AG09319 (cell line): ENCODE results near the gene TRIM62.

Experiments
- DNase-seq: peaks from one replicate; pipeline ENCODE4 v3.0.0-alpha.2; 2010; ENCODE audit warnings: low read depth; ENCODE audit errors: extremely low read depth
- CTCF ChIP-seq: IDR thresholded peaks from 2 replicates; pipeline ENCODE4 v1.5.1; 2011; ENCODE audit warnings: low read depth, mild to moderate bottlenecking, inconsistent platforms, low read length, moderate library complexity

Gene TRIM62

DNA sequence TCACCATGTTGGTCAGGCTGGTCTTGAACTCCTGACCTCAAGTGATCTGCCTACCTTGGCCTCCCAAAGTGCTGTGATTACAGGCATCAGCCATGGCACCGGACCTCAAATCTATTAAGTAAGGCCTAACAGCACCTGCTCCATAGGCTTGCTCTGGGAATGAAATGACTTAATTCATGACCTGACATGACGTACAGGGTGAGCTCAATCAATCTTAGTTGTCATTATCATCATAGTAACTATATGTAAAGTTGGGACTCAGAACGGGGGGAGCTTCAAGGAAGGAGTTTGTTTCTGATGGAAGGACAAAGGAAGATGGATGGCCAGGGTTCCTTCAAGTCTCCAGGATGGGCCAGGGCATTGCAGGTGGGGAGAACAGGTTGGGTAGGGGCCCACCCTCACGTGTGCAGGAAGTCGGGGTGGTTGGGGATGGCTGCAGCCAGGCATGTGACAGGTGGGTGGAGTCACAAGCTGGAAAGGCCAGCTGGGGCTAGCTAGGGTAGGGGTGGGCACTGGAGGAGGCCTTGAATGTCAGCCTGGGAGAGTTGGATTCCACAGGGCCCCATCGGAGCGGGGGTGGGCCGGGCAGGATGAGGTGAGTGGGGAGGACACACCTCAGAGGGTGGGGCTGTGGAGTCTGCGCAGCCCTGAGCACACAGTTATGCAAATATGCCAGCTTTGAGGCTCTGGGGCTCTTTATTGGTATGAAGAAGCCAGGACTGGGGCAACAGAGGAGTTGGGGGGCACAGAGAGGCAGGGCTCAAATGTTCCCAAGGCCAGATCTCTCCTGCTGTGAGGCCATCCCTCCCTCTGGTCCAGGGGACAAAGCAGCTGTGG, 9.6 kb downstream of the TRIM62 start:
- DNase-seq: no peak

DNA sequence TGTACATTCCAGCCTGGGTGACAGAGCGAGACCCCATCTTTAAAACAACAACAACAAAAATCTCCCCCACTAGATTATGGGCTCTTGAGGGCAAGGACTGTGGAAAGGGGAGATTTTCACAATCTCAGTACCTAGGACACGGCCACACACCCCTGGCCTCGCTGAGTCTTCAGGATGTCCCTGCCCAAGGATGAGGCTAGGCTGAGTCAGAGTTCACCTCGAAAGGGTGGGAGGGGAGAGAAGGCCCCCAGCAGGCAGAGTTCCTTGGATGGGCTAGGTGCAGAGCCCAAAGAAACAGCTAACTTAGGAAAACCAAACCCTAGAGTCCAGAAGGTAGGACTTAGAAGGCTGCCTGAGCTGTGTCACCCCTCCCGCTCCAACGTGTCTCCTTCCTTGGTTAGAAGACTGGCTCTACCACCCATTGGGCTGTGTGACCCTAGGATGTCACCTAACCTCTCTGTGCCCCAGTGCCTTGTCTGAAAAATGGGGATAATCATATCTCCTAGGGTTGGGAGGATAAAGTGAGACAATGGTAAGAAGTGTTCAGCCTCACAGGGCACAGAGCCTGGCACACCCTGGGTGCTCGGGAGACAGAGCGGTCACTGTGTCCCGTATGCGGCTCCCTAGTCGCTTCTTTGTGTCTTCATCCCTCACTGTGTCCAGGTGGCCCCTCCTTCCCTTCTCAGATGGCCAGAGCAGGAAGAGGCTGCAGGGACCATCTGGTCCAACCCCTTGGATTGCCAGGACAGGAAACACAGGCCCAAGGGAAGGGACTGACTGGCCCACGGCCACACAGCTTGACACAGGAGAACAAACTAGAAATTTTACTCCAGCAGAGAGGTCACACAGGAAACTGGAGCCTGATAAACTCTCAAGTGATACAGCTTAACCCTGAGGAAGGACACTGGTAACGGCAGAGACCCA, 11.2 kb downstream of the TRIM62 start:
- no peak for DNase-seq
- no peak for TF ChIP-seq CTCF

More for the DNA sequence above, 9.6 kb downstream of the TRIM62 start:
- no peak for TF ChIP-seq CTCF

DNA sequence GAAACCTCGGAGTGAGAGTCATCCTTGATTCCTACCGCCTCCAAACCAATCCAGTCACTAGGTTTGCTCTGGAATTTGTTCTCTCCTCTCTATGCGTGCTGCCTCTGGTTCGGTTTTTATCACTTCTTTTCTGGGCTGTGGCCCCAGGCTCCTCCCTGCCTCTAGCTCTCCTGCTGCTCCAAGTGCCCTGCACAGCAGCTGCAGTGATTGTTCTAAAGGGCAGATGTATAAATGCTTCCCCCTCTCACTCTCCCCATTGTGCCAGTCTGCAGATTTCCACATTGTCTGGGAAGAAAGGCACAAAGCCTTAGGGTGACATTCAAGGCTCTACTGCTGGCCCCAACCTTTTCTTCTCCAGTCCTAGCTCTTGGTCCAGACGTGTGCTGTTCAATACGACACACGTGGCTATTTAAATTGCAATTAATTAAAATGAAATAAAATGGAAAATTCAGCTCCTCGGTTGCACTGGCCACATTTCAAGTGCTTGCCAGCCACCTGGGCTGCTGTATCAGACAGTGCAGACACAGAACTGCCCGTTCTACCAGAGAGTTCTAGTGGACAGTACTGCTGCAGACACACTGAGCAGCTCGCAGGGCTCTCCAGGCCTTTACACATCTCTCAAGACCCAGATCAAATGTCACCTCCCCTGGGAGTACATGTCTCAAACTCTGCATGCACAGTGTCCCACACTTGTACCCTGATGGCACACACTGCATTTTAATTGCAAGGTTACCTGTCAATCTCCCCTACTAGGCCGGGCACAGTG, 12.4 kb downstream of the TRIM62 start:
- no peak for TF ChIP-seq CTCF
- DNase-seq: no peak

- no peak for DNase-seq
- no peak for TF ChIP-seq CTCF
Observed at GRCh38 chr1:33168556-33169289, 13.1 kb downstream of the TRIM62 start.

DNA sequence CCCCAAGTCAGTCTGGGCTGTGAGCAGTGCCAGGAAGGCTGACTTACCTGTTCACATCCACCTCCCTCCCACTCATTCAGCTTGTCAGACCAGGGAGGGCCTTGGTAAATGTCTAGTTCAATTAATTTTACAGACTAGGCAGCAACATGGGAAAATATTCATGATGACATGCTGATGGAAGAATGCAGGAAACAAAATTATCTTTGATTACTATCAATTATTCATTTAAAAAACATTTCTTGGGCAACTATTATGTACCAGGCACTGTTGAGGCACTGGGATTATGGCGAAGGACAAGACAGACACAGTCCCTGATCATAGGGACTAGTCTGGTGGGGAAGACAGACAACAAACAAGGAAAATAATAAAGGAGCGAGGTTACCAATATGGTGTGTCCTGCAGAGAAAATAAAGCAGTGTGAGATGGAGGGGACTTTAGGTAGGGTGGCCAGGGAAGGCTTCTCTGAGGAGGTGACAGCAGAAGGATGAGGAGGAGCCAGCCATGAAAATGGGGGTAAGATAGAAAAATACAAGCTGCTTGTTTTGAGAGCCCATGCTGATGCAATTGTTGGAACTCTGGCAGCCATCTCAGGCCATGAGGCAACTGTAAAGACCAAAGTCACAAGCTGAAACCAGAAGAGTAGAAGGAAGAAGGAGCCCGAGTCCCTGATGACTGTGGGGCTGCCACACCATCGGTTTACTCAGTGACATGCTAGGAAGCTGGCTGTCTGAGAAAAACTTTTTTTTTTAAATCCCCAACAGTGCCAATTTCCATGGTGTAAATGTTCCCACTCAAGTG, 14.0 kb downstream of the TRIM62 start:
- no peak for TF ChIP-seq CTCF
- no peak for DNase-seq

DNA sequence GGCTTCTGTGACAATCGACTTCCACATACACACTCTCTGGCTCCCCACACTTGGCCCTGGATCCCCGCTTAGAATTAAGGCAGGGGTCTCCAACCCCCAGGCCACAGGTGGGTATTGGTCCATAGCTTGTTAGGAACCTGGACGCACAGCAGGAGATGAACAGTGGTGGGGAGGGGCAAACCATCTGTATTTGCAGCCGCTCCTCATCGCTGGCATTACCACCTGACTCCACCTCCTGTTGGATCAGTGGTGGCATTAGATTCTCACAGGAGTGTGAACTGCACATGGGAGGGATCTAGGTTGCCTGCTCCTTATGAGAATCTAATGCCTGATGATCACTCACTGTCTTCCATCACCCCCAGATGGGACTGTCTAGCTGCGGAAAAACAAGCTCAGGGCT, 16.0 kb downstream of the TRIM62 start:
- no peak for DNase-seq
- TF ChIP-seq CTCF: no peak
